NK-92 treated with Interleukin-12 subunit alpha and Interleukin-12 subunit beta, amount 100 ng/mL, for 24 hours (cell line): ENCODE data around the gene SENP3.

Source experiments
- DNase-seq: peaks from one replicate; lab custom pipeline; 2025; lab: John Stamatoyannopoulos, UW

The SENP3 gene

GRCh38 chr17:7577327-7578199 is 15.8 kb downstream of the SENP3 start:
- no peak for DNase-seq

GRCh38 chr17:7579001-7579833 is 17.5 kb downstream of the SENP3 start, which contains the start of gene CD68:
Gene CD68, plus strand, starts transcription at chr17:7579638. Its CDS starts 40 bp downstream, at chr17:7579678.
- peak; percentile 46 for DNase-seq

- DNase-seq, result no peak
Observed at GRCh38 chr17:7579834-7580603, 18.3 kb downstream of the SENP3 start.

GRCh38 chr17:7580604-7581575 is 19.2 kb downstream of the SENP3 start:
- DNase-seq, result no peak

- no peak for DNase-seq
Observed at GRCh38 chr17:7582396-7583252, 20.9 kb downstream of the SENP3 start.

GRCh38 chr17:7583253-7584109 is 21.8 kb downstream of the SENP3 start, which contains the start of gene MPDU1:
Gene MPDU1, plus strand, starts transcription at chr17:7583852. Its CDS starts 11 bp downstream, at chr17:7583863.
- DNase-seq, result peak; percentile 80

GRCh38 chr17:7586673-7587419 is 25.1 kb downstream of the SENP3 start:
- no peak for DNase-seq

- DNase-seq, result no peak
Observed at GRCh38 chr17:7587420-7588151, 25.9 kb downstream of the SENP3 start.

- DNase-seq, result no peak
Observed at GRCh38 chr17:7588553-7589203, 27.0 kb downstream of the SENP3 start.

GRCh38 chr17:7589204-7589868 is 27.6 kb downstream of the SENP3 start:
- DNase-seq, result no peak

- no peak for DNase-seq
Observed at GRCh38 chr17:7589891-7590691, 28.4 kb downstream of the SENP3 start, which contains the start of gene SOX15. Gene SOX15, minus strand, starts transcription at chr17:7590094. Its CDS starts 418 bp downstream, at chr17:7589676.

- no peak for DNase-seq
Observed at GRCh38 chr17:7590743-7591142, 29.0 kb downstream of the SENP3 start.

GRCh38 chr17:7591596-7591995 is 29.9 kb downstream of the SENP3 start:
- no peak for DNase-seq

- DNase-seq, result no peak
Observed at GRCh38 chr17:7592422-7593021, 30.8 kb downstream of the SENP3 start.

- DNase-seq, result no peak
Observed at GRCh38 chr17:7593296-7593695, 31.6 kb downstream of the SENP3 start.
